MM.1S (cell line): ENCODE data around the gene MRPL53.

Experiments
- DNase-seq: peaks from one replicate; pipeline ENCODE4 v3.0.0-alpha.2; 2015
- H2AFZ ChIP-seq: fragments of 300-600 bp; sonication (generic); 2 replicates; pipeline ENCODE4 v1.6.0; 2016; ENCODE audit warnings: antibody characterized with exemption, low read length
- H3F3A ChIP-seq: fragments of 300-600 bp; sonication (generic); 2 replicates; pipeline ENCODE4 v1.6.1; 2016; ENCODE audit warnings: mild to moderate bottlenecking, antibody characterized with exemption, low read length, moderate library complexity, mixed read lengths; ENCODE audit not compliant: insufficient read depth
- H3K27ac ChIP-seq: fragments of 300-600 bp; sonication (generic); 2 replicates; pipeline ENCODE4 v1.5.1; 2016; ENCODE audit warnings: mild to moderate bottlenecking, low read length
- H3K27me3 ChIP-seq: fragments of 300-600 bp; sonication (generic); replicated peaks from 2 replicates; pipeline ENCODE4 v1.6.0; 2016; ENCODE audit warnings: low read length; ENCODE audit not compliant: insufficient read depth
- H3K36me3 ChIP-seq: fragments of 300-600 bp; sonication (generic); replicated peaks from 2 replicates; pipeline ENCODE4 v1.6.1; 2016; ENCODE audit warnings: mild to moderate bottlenecking, low read length, mixed read lengths; ENCODE audit not compliant: insufficient read depth
- H3K4me1 ChIP-seq: fragments of 300-600 bp; sonication (generic); 2 replicates; pipeline ENCODE4 v1.6.1; 2016; ENCODE audit warnings: low read length, mixed read lengths
- H3K4me2 ChIP-seq: fragments of 300-600 bp; sonication (generic); 2 replicates; pipeline ENCODE4 v1.6.0; 2016; ENCODE audit warnings: low read depth, low read length
- H3K4me3 ChIP-seq: fragments of 300-600 bp; sonication (generic); 2 replicates; pipeline ENCODE4 v1.5.1; 2016; ENCODE audit warnings: low read length, mixed read lengths
- H3K79me2 ChIP-seq: fragments of 300-600 bp; sonication (generic); 2 replicates; pipeline ENCODE4 v1.6.1; 2016; ENCODE audit warnings: mixed run types, low read length, mixed read lengths
- H3K9ac ChIP-seq: fragments of 300-600 bp; sonication (generic); 2 replicates; pipeline ENCODE4 v1.6.1; 2016; ENCODE audit warnings: low read length, mixed read lengths
- H3K9me2 ChIP-seq: fragments of 300-600 bp; sonication (generic); replicated peaks from 2 replicates; pipeline ENCODE4 v1.6.1; 2016; ENCODE audit warnings: mild to moderate bottlenecking, low read length, mixed read lengths; ENCODE audit not compliant: insufficient read depth
- H3K9me3 ChIP-seq: fragments of 300-600 bp; sonication (generic); replicated peaks from 2 replicates; pipeline ENCODE4 v1.6.1; 2016; ENCODE audit warnings: mild to moderate bottlenecking, low read length, mixed read lengths; ENCODE audit not compliant: insufficient read depth
- H4K20me1 ChIP-seq: fragments of 300-600 bp; sonication (generic); 2 replicates; pipeline ENCODE4 v1.6.1; 2016; ENCODE audit warnings: mild to moderate bottlenecking, low read length, moderate library complexity, mixed read lengths; ENCODE audit not compliant: insufficient read depth
- CTCF ChIP-seq: fragments of 300-600 bp; sonication (generic); IDR thresholded peaks from 2 replicates; pipeline ENCODE4 v1.5.1; 2016; ENCODE audit warnings: antibody characterized with exemption, low read length, mixed read lengths
- EZH2 ChIP-seq: fragments of 300-600 bp; sonication (generic); optimal IDR thresholded peaks from 2 replicates; pipeline ENCODE3; 2017; ENCODE audit warnings: low read depth, mild to moderate bottlenecking, antibody characterized with exemption, low read length, mixed read lengths
- EZH2phosphoT487 ChIP-seq: fragments of 300-600 bp; sonication (generic); IDR thresholded peaks from 2 replicates; pipeline ENCODE4 v1.6.1; 2018; ENCODE audit warnings: antibody characterized with exemption, low read length

MRPL53 gene

GRCh38 chr2:74472086-74472944 lies at the start of gene MRPL53:
MRPL53 (minus strand) TSS chr2:74472680; CDS start chr2:74472660, 20 bp downstream.
- Histone ChIP-seq H3F3A (peaks cover 34% of the 10 kb centered on the region), H3K79me2 (peaks cover 6% of the 10 kb centered on the region)

GRCh38 chr2:74516650-74517049 lies 44.2 kb upstream of the MRPL53 start:
- Histone ChIP-seq H2AFZ (no peak overlapping the region), H4K20me1 (no peaks in the 10 kb centered on the region), H3K79me2 (no peaks in the 10 kb centered on the region), H3K36me3 (no peaks in the 10 kb centered on the region), H3K27ac (no peak overlapping the region), H3K4me2 (no peak overlapping the region), H3F3A (no peaks in the 10 kb centered on the region), H3K9me3 (no peaks in the 10 kb centered on the region), H3K9ac (no peak overlapping the region), H3K9me2 (no peaks in the 10 kb centered on the region), H3K27me3 (peaks cover 79% of the 10 kb centered on the region), H3K4me3 (no peak overlapping the region), H3K4me1 (peaks cover 4% of the 10 kb centered on the region; the same call in 1 of the 2 replicates)
- no peak for TF ChIP-seq CTCF
- no peak for TF ChIP-seq EZH2
- DNase-seq: no peak

More at GRCh38 chr2:74472086-74472944, at the start of gene MRPL53:
- Histone ChIP-seq H3K4me3 (peak within 1 kb of the TSS; percentile 99), H3K27me3 (no peaks in the 10 kb centered on the region), H3K27ac (peak within 1 kb of the TSS; percentile 90), H4K20me1 (no peaks in the 10 kb centered on the region), H3K4me1 (peaks cover 5% of the 10 kb centered on the region; the same call in 1 of the 2 replicates), H3K36me3 (no peaks in the 10 kb centered on the region; the same call in 1 of the 2 replicates), H3K4me2 (peak within 1 kb of the TSS; percentile 93), H3K9ac (peak within 1 kb of the TSS; percentile 87), H3K9me2 (no peaks in the 10 kb centered on the region), H3K9me3 (no peaks in the 10 kb centered on the region), H2AFZ (peak within 1 kb of the TSS; percentile 93)
- DNase-seq: peak; percentile 96
- TF ChIP-seq CTCF (no peak), EZH2phosphoT487 (no peak), EZH2 (no peak)

GRCh38 chr2:74515981-74516633 lies 43.6 kb upstream of the MRPL53 start:
- Histone ChIP-seq H3K9me2 (no peaks in the 10 kb centered on the region), H3F3A (no peaks in the 10 kb centered on the region), H4K20me1 (no peaks in the 10 kb centered on the region), H3K27me3 (peaks cover 85% of the 10 kb centered on the region), H3K36me3 (no peaks in the 10 kb centered on the region), H2AFZ (no peak overlapping the region), H3K9ac (no peak overlapping the region), H3K79me2 (no peaks in the 10 kb centered on the region), H3K4me1 (peaks cover 4% of the 10 kb centered on the region; the same call in 1 of the 2 replicates), H3K27ac (no peak overlapping the region), H3K4me3 (no peak overlapping the region), H3K9me3 (no peaks in the 10 kb centered on the region), H3K4me2 (no peak overlapping the region)
- TF ChIP-seq EZH2 (no peak), EZH2phosphoT487 (no peak), CTCF (no peak)
- DNase-seq: no peak
